Karpas-422 (cell line): ENCODE data around the gene PAQR8. TPM values are rescaled to one million over a fixed set of nuclear protein-coding genes. Genes with fewer than 3 reads are reported as not detected.

ENCODE experiments used
- DNase-seq: peaks from one replicate; pipeline ENCODE4 v3.0.0-alpha.2; 2015
- H2AFZ ChIP-seq: fragments of 200-600 bp; sonication (generic); 2 replicates; pipeline ENCODE4 v1.6.1; 2014; ENCODE audit warnings: antibody characterized with exemption, low read length, mixed read lengths
- H3K27ac ChIP-seq: fragments of 200-600 bp; sonication (generic); 2 replicates; pipeline ENCODE4 v1.5.1; 2014; ENCODE audit warnings: mild to moderate bottlenecking, low read length, moderate library complexity
- H3K27me3 ChIP-seq: fragments of 200-600 bp; sonication (generic); 2 replicates; pipeline ENCODE4 v1.6.1; 2014; ENCODE audit warnings: low read length, mixed read lengths
- H3K36me3 ChIP-seq: fragments of 200-600 bp; sonication (generic); 2 replicates; pipeline ENCODE4 v1.6.1; 2014; ENCODE audit warnings: low read length, mixed read lengths; ENCODE audit not compliant: insufficient read depth
- H3K4me1 ChIP-seq: fragments of 200-600 bp; sonication (generic); 2 replicates; pipeline ENCODE4 v1.6.1; 2014; ENCODE audit warnings: mild to moderate bottlenecking, low read length, mixed read lengths
- H3K4me2 ChIP-seq: fragments of 200-600 bp; sonication (generic); 2 replicates; pipeline ENCODE4 v1.6.1; 2014; ENCODE audit warnings: low read length, low read depth, mild to moderate bottlenecking; ENCODE audit not compliant: poor library complexity, severe bottlenecking
- H3K4me3 ChIP-seq: fragments of 200-600 bp; sonication (generic); 2 replicates; pipeline ENCODE4 v1.5.1; 2014; ENCODE audit warnings: mild to moderate bottlenecking, antibody characterized with exemption, low read length, mixed read lengths
- H3K79me2 ChIP-seq: fragments of 200-600 bp; sonication (generic); 2 replicates; pipeline ENCODE4 v1.6.1; 2014; ENCODE audit warnings: mild to moderate bottlenecking, low read length, mixed read lengths
- H3K9ac ChIP-seq: fragments of 200-600 bp; sonication (generic); 2 replicates; pipeline ENCODE4 v1.6.0; 2014; ENCODE audit warnings: low read length
- H3K9me2 ChIP-seq: fragments of 200-600 bp; sonication (generic), shearing (Covaris generic); replicated peaks from 2 replicates; pipeline ENCODE4 v1.6.0; 2014; ENCODE audit warnings: mild to moderate bottlenecking, low read length, moderate library complexity; ENCODE audit not compliant: insufficient read depth
- H3K9me3 ChIP-seq: fragments of 300-700, 200-600 bp; sonication (generic); 2 replicates; pipeline ENCODE4 v1.6.1; 2014; ENCODE audit warnings: low read length, mixed read lengths
- H4K20me1 ChIP-seq: fragments of 200-600 bp; sonication (generic); 2 replicates; pipeline ENCODE4 v1.6.1; 2014; ENCODE audit warnings: mild to moderate bottlenecking, antibody characterized with exemption, low read length, low read depth; ENCODE audit not compliant: insufficient read depth
- total RNA-seq: library from RNA; depleted of rRNA; stranded (reverse); fragments of >200 nt; shearing (Covaris generic); gene quantifications from 2 replicates; pipeline ENCODE4 v1.2.3, GENCODE V29; 2014; ENCODE audit warnings: low replicate concordance

The PAQR8 gene
- total RNA-seq, 1 experiment from 2014 or later = 1.2 TPM

DNA sequence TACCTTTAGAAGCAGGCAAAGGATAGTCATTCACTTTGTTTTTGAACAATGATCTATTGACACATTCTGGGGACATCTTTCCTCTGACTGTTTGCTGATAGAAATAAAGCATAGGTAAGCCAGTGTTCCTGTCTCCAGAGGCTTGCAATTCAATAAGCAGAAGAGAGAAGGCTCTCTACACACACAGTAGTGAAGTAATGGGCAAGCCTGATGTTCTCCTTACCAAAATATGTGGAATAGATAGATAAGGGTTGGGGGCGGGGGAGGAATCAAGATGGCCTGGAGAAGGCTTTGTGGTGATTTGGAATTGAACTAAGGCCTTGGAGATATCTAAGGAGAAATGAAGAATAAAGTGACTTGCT lies 27.3 kb downstream of the PAQR8 start:
- Histone ChIP-seq H3K36me3 (no peaks in the 10 kb centered on the region), H3K79me2 (no peaks in the 10 kb centered on the region), H4K20me1 (no peaks in the 10 kb centered on the region), H3K4me3 (no peak overlapping the region), H3K27ac (no peak overlapping the region), H3K9me3 (no peaks in the 10 kb centered on the region), H2AFZ (no peak overlapping the region), H3K9ac (no peak overlapping the region), H3K27me3 (no peaks in the 10 kb centered on the region), H3K9me2 (no peaks in the 10 kb centered on the region), H3K4me2 (no peak overlapping the region), H3K4me1 (no peaks in the 10 kb centered on the region)
- DNase-seq = no peak

DNA sequence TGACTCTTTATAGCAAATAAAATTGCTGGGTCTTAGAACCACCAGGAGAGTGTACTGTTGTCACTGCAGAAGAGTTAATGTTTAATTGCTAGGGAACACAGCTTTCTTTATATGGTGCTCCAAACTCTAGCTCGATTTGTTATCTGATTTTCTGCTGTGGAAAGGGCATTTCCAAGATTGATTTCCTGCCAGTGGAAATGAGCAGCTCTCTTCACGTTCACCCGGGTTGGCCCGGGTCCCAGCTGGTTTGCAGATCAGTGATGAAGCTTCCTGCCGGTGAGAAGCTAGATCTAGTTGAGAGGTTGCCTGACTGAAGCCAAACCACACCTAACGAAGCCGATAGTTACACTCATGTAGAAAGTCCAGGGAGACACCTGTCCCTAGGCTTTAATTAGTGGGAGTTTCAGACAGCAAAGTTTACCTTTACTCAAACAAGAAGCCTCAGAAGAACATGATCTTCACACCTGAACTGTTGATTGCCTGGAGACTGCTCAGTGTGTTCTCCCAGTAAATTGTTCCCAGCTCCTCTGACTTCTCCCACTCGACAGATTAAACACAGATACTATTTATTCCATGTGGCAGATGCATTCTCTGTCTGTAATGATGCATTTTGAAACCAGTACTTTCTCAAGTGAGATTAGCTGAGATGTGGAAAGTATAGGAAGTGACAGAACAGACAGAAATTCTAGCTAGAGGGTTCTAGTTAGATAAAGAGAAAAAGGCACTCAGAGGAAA lies 27.8 kb downstream of the PAQR8 start:
- H2AFZ ChIP-seq = no peak overlapping the region
- no peak overlapping the region for H3K4me3 ChIP-seq
- no peak overlapping the region for H3K9ac ChIP-seq
- H3K4me1 ChIP-seq = no peaks in the 10 kb centered on the region
- H3K9me3 ChIP-seq = no peaks in the 10 kb centered on the region
- no peaks in the 10 kb centered on the region for H3K79me2 ChIP-seq
- H3K4me2 ChIP-seq = no peak overlapping the region
- H3K9me2 ChIP-seq = no peaks in the 10 kb centered on the region
- no peaks in the 10 kb centered on the region for H3K36me3 ChIP-seq
- DNase-seq = no peak
- H3K27me3 ChIP-seq = no peaks in the 10 kb centered on the region
- H4K20me1 ChIP-seq = no peaks in the 10 kb centered on the region
- no peak overlapping the region for H3K27ac ChIP-seq

DNA sequence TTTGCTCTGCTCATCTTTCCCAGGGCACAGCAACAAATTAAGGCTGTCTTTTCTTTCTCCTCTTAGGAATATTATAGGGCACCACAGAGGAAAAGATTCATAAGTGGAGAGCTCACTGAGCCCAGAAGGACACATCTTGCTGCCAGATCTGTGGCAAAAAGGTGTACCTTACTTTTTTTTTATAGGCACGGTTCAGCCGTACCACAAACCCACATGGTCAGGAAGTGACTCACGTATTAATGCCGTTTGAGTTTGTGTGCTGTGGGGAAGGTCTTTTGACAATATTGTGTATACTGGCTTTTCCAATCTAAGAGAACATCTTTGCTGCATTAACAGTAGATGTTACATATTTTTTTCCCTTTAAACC lies 28.4 kb downstream of the PAQR8 start:
- no peak for DNase-seq
- Histone ChIP-seq H3K27me3 (no peaks in the 10 kb centered on the region), H3K4me3 (no peak overlapping the region), H3K9me3 (no peaks in the 10 kb centered on the region), H3K9me2 (no peaks in the 10 kb centered on the region), H3K9ac (no peak overlapping the region), H3K27ac (no peak overlapping the region), H3K36me3 (no peaks in the 10 kb centered on the region), H4K20me1 (no peaks in the 10 kb centered on the region), H3K79me2 (no peaks in the 10 kb centered on the region), H2AFZ (no peak overlapping the region), H3K4me1 (no peaks in the 10 kb centered on the region), H3K4me2 (no peak overlapping the region)

DNA sequence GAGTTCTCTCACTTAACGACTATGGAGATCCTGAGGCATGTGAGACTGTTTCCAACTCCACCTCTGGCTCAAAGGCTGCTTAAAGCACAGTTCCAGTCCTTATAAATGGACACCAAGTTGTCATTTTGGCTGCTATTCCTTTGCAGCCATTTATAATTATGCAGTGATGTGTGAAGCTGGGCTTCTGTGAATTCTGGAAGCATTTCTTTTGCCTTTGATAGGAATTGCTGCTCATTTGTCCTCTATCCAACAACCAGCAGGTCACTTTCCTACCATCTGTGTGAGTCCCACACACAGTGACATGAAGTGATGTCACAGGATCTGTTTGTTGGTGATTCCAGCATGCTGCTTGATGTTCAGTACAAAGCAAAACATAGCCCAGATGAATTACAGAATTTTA lies 29.6 kb downstream of the PAQR8 start:
- no peak overlapping the region for H2AFZ ChIP-seq
- no peak overlapping the region for H3K27ac ChIP-seq
- no peaks in the 10 kb centered on the region for H3K27me3 ChIP-seq
- H3K79me2 ChIP-seq = no peaks in the 10 kb centered on the region
- H3K36me3 ChIP-seq = no peaks in the 10 kb centered on the region
- DNase-seq = no peak
- H3K9me3 ChIP-seq = no peaks in the 10 kb centered on the region
- no peak overlapping the region for H3K4me2 ChIP-seq
- H3K9me2 ChIP-seq = no peaks in the 10 kb centered on the region
- no peak overlapping the region for H3K9ac ChIP-seq
- no peaks in the 10 kb centered on the region for H3K4me1 ChIP-seq
- no peak overlapping the region for H3K4me3 ChIP-seq
- H4K20me1 ChIP-seq = no peaks in the 10 kb centered on the region

DNA sequence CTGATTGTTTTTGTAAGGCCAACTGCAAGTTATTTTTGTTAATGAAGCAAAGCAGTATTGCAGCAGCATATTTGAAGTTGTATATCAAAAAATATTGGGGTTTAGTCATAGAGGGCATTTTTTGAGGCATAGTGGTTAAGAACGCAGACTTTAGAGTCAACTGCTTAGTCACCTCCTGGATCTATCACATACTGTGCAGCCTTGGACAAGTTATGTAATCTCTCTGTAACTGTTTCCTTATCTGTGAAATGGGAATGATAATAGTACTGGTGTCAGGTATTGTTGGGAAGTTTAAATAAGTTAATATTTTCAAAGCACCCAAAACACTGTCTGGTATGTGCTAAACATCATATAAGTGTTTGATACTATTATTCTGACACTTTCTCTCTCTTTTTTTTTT lies 31.0 kb downstream of the PAQR8 start:
- no peaks in the 10 kb centered on the region for H4K20me1 ChIP-seq
- no peak overlapping the region for H3K27ac ChIP-seq
- H3K79me2 ChIP-seq = no peaks in the 10 kb centered on the region
- no peak overlapping the region for H3K9ac ChIP-seq
- H3K9me3 ChIP-seq = no peaks in the 10 kb centered on the region
- no peak overlapping the region for H2AFZ ChIP-seq
- DNase-seq = no peak
- no peak overlapping the region for H3K4me2 ChIP-seq
- H3K9me2 ChIP-seq = no peaks in the 10 kb centered on the region
- no peaks in the 10 kb centered on the region for H3K36me3 ChIP-seq
- no peak overlapping the region for H3K4me3 ChIP-seq
- H3K27me3 ChIP-seq = no peaks in the 10 kb centered on the region
- no peaks in the 10 kb centered on the region for H3K4me1 ChIP-seq

DNA sequence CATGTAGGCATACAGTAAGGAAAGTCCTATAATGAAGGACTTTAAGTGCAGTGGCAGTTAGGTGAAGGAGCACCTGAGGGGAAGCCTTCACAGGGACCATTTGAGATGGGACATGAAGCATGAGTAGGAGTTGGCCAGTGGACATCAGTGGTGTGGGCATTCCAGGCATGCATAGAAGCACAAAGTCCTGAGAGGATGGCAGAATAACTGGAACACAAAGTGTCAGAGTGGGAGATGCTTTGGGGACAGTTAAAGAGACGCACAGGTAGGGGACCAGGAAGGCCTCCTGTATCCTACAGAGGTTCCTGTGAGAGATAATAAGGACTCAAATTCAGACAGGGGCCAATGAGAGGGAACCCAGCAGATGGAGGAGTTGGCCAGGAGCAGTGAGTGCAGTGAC lies 31.8 kb downstream of the PAQR8 start:
- peaks cover 1% of the 10 kb centered on the region for H3K4me1 ChIP-seq
- no peak overlapping the region for H2AFZ ChIP-seq
- no peak overlapping the region for H3K4me2 ChIP-seq
- H3K4me3 ChIP-seq = no peak overlapping the region
- no peak for DNase-seq
- H3K9ac ChIP-seq = no peak overlapping the region
- no peaks in the 10 kb centered on the region for H3K36me3 ChIP-seq
- H3K79me2 ChIP-seq = no peaks in the 10 kb centered on the region
- H3K9me3 ChIP-seq = no peaks in the 10 kb centered on the region
- H3K27me3 ChIP-seq = no peaks in the 10 kb centered on the region
- H4K20me1 ChIP-seq = no peaks in the 10 kb centered on the region
- no peak overlapping the region for H3K27ac ChIP-seq
- H3K9me2 ChIP-seq = no peaks in the 10 kb centered on the region

DNA sequence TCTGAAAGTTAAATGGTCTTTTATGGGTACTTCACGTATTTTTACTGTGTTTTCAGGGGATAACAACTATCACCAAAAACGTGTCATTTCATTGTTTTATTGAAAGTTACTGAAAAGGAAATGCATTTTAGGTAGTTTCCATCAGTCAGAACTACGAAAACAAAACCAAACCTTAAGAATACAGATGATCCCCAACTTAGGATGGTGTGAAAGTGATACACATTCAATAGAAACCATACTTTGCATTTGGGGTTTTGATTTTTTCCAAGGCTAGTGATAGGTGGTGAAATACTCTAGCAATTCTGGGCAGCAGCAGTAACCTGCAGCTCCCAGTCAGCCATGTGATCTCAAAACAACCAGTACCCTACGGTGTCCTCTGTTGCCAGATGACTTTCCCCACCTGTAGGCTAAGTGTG lies 32.3 kb downstream of the PAQR8 start:
- Histone ChIP-seq H3K79me2 (no peaks in the 10 kb centered on the region), H4K20me1 (no peaks in the 10 kb centered on the region), H3K9me3 (no peaks in the 10 kb centered on the region), H2AFZ (no peak overlapping the region), H3K27ac (no peak overlapping the region), H3K36me3 (no peaks in the 10 kb centered on the region), H3K4me1 (peaks cover 4% of the 10 kb centered on the region), H3K9me2 (no peaks in the 10 kb centered on the region), H3K9ac (no peak overlapping the region), H3K4me2 (no peak overlapping the region), H3K4me3 (no peak overlapping the region), H3K27me3 (no peaks in the 10 kb centered on the region)
- no peak for DNase-seq

DNA sequence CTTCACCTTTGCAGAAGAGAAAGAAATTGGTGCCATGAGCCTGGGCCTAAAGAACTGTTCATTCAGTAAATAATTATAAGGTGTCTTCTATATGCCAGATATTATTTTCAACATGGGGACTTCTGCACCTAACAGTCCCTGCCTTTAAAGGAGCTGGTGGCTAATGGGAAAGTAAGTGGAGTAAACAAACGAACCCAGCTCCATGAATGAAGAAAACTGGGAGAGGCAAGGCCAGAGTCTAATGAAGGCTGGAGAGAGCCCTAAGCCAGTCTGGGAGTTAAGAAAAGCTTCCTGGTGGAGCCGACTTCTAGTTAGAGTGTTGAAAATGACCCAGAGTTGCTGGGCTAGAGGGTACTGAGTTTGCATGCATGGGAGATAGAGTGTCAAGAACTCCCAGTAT lies 34.0 kb downstream of the PAQR8 start:
- peaks cover 4% of the 10 kb centered on the region for H3K4me1 ChIP-seq

More for the DNA sequence above, 34.0 kb downstream of the PAQR8 start:
- no peaks in the 10 kb centered on the region for H3K9me2 ChIP-seq
- DNase-seq = no peak
- no peaks in the 10 kb centered on the region for H3K36me3 ChIP-seq
- no peak overlapping the region for H2AFZ ChIP-seq
- H3K27ac ChIP-seq = no peak overlapping the region
- no peaks in the 10 kb centered on the region for H3K9me3 ChIP-seq
- no peak overlapping the region for H3K4me2 ChIP-seq
- H3K9ac ChIP-seq = no peak overlapping the region
- H4K20me1 ChIP-seq = no peaks in the 10 kb centered on the region
- H3K27me3 ChIP-seq = no peaks in the 10 kb centered on the region
- no peaks in the 10 kb centered on the region for H3K79me2 ChIP-seq
- H3K4me3 ChIP-seq = no peak overlapping the region
